ENCODE data around the gene GRB10. TPM values are rescaled to one million over a fixed set of nuclear protein-coding genes. Genes with fewer than 3 reads are reported as not detected.

The GRB10 gene
- total RNA-seq (10 to 100 TPM in 3 of 5 donors, 1 to 10 TPM in 2; 7.1 to 11.1 (median 10.1) TPM), total RNA-seq (3.8 to 43.1 (median 7.0) reads per million in 29 experiments)
- total RNA-seq (2013) = 3.8 TPM

GRCh38 chr7:50782375-50783208 lies at the start of gene GRB10:
Gene GRB10, minus strand, starts transcription at chr7:50782896. Its CDS starts 50,574 bp downstream, at chr7:50732322.
- ChIA-PET POLR2A (no interaction called here), CTCF (interaction anchor here in 1 of 2 donors (1.0 kb wide), 1 partner anchor 42 kb away, joined by 4 read pairs; no protein-coding TSS in a partner anchor)
- H3K27me3 Mint-ChIP-seq = peaks cover 16 to 58% of the 10 kb centered on the region in 2 donors
- Histone ChIP-seq H3K9me3 (no peaks in the 10 kb centered on the region), H3K4me1 (ENCODE audit: control insufficient read depth in 1 of 2, extremely low read depth in 1 of 2, insufficient read depth in 2 of 2, low read length in 2 of 2) (peaks cover 8 to 18% of the 10 kb centered on the region in 2 experiments), H3K36me3 (ENCODE audit: control insufficient read depth in 2 of 2, extremely low read depth in 1 of 2, insufficient read depth in 1 of 2, low read length in 1 of 2) (peaks cover 0 to 5% of the 10 kb centered on the region in 2 donors), H3K27ac (ENCODE audit: low read length) (no peak within 1 kb of the TSS), H3K27me3 (replicated peaks in 1 of 2; ENCODE audit: control insufficient read depth in 2 of 2, extremely low read depth in 1 of 2, insufficient read depth in 2 of 2, low read length in 1 of 2) (peaks cover 0 to 36% of the 10 kb centered on the region in 2 experiments), H3K4me3 (ENCODE audit: control insufficient read depth in 1 of 2, extremely low read depth in 1 of 2, low read length in 1 of 2) (peak within 1 kb of the TSS; percentile 41 to 62)
- peaks cover 21 to 24% (median 24%) of the 10 kb centered on the region in 3 donors for H3K4me1 Mint-ChIP-seq
- 32% methylated on average over 89 of the region's 95 CpGs for WGBS (ENCODE audit: insufficient coverage)
- ATAC-seq (replicated peaks in 1 of 4) (peak; percentile 35 to 58 (median 48)), DNase-seq (peak in 4 of 35 experiments; percentile 14 to 37 (median 18))
- H3K27ac Mint-ChIP-seq = peak within 1 kb of the TSS in 1 of 2 donors; percentile 15
- H3K4me3 Mint-ChIP-seq = peak within 1 kb of the TSS; percentile 71 to 85 (median 77)
- peaks cover 0 to 3% (median 0%) of the 10 kb centered on the region in 3 donors for H3K9me3 Mint-ChIP-seq
- H3K36me3 Mint-ChIP-seq = peaks cover 5% of the 10 kb centered on the region

- no peak for DNase-seq
- POLR2A ChIA-PET = no interaction called here
- Mint-ChIP-seq H3K27me3 (peaks cover 3 to 7% of the 10 kb centered on the region in 2 donors), H3K9me3 (no peaks in the 10 kb centered on the region), H3K36me3 (no peaks in the 10 kb centered on the region), H3K4me1 (peaks cover 5 to 19% (median 9%) of the 10 kb centered on the region in 3 donors), H3K27ac (no peak overlapping the region), H3K4me3 (no peak overlapping the region)
- Histone ChIP-seq H3K4me3 (ENCODE audit: control insufficient read depth in 1 of 2, extremely low read depth in 1 of 2, low read length in 1 of 2) (no peak overlapping the region), H3K9me3 (no peaks in the 10 kb centered on the region), H3K36me3 (ENCODE audit: control insufficient read depth in 2 of 2, extremely low read depth in 1 of 2, insufficient read depth in 1 of 2, low read length in 1 of 2) (no peaks in the 10 kb centered on the region), H3K27ac (ENCODE audit: low read length) (no peak overlapping the region), H3K27me3 (replicated peaks in 1 of 2; ENCODE audit: control insufficient read depth in 2 of 2, extremely low read depth in 1 of 2, insufficient read depth in 2 of 2, low read length in 1 of 2) (peaks cover 0 to 12% of the 10 kb centered on the region in 2 experiments), H3K4me1 (ENCODE audit: control insufficient read depth in 1 of 2, extremely low read depth in 1 of 2, insufficient read depth in 2 of 2, low read length in 2 of 2) (no peaks in the 10 kb centered on the region)
- ATAC-seq (replicated peaks in 1 of 4) = no peak
- CTCF ChIA-PET = no interaction called here
- WGBS (ENCODE audit: insufficient coverage) = no CpG with 5 or more reads among the region's 2 CpGs
These were observed 46.1 kb upstream of the GRB10 start for GRCh38 chr7:50828801-50829200.

- no peaks in the 10 kb centered on the region for H3K9me3 Mint-ChIP-seq
- H3K36me3 Mint-ChIP-seq = no peaks in the 10 kb centered on the region
- H3K9me3 ChIP-seq = no peaks in the 10 kb centered on the region
- H3K36me3 ChIP-seq (ENCODE audit: control insufficient read depth in 2 of 2, extremely low read depth in 1 of 2, insufficient read depth in 1 of 2, low read length in 1 of 2) = no peaks in the 10 kb centered on the region
- no peak overlapping the region for H3K4me3 Mint-ChIP-seq
- H3K27me3 ChIP-seq (replicated peaks in 1 of 2; ENCODE audit: control insufficient read depth in 2 of 2, extremely low read depth in 1 of 2, insufficient read depth in 2 of 2, low read length in 1 of 2) = peaks cover 0 to 7% of the 10 kb centered on the region in 2 experiments
- H3K4me1 Mint-ChIP-seq = peaks cover 5 to 18% (median 9%) of the 10 kb centered on the region in 3 donors
- ChIA-PET CTCF (no interaction called here), POLR2A (no interaction called here)
- no peaks in the 10 kb centered on the region for H3K4me1 ChIP-seq (ENCODE audit: control insufficient read depth in 1 of 2, extremely low read depth in 1 of 2, insufficient read depth in 2 of 2, low read length in 2 of 2)
- H3K27ac Mint-ChIP-seq = no peak overlapping the region
- WGBS (ENCODE audit: insufficient coverage) = no CpG with 5 or more reads among the region's 3 CpGs
- no peak overlapping the region for H3K4me3 ChIP-seq (ENCODE audit: control insufficient read depth in 1 of 2, extremely low read depth in 1 of 2, low read length in 1 of 2)
- ATAC-seq (replicated peaks in 1 of 4) (no peak), DNase-seq (no peak)
- no peak overlapping the region for H3K27ac ChIP-seq (ENCODE audit: low read length)
- peaks cover 0 to 5% of the 10 kb centered on the region in 2 donors for H3K27me3 Mint-ChIP-seq
These were observed 45.4 kb upstream of the GRB10 start for GRCh38 chr7:50828116-50828515.

DNA sequence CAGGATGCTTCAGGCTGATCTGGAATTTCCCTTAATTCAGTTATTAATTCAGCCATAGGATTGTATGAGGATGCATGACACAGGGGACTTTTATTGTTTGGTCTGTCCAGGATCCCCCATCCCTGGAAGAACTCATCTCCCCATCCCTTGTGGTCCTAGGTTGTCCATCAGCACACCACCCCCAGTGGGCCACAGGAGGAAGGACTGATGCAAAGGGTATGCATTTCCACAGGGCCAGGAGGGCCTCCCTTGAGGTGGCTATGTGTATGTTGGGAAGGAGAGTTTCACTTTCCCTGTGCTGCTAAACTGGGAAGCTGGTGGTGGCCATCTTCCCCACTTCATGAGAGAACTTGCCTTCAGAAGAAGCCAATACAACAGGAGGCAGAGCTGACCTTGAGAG lies 44.6 kb upstream of the GRB10 start:
- peaks cover 5 to 11% (median 7%) of the 10 kb centered on the region in 3 donors for H3K4me1 Mint-ChIP-seq
- CTCF ChIA-PET = no interaction called here
- no peaks in the 10 kb centered on the region for H3K36me3 Mint-ChIP-seq
- Histone ChIP-seq H3K27ac (ENCODE audit: low read length) (no peak overlapping the region), H3K9me3 (no peaks in the 10 kb centered on the region), H3K36me3 (ENCODE audit: control insufficient read depth in 2 of 2, extremely low read depth in 1 of 2, insufficient read depth in 1 of 2, low read length in 1 of 2) (no peaks in the 10 kb centered on the region), H3K27me3 (replicated peaks in 1 of 2; ENCODE audit: control insufficient read depth in 2 of 2, extremely low read depth in 1 of 2, insufficient read depth in 2 of 2, low read length in 1 of 2) (peaks cover 0 to 5% of the 10 kb centered on the region in 2 experiments), H3K4me1 (ENCODE audit: control insufficient read depth in 1 of 2, extremely low read depth in 1 of 2, insufficient read depth in 2 of 2, low read length in 2 of 2) (no peaks in the 10 kb centered on the region), H3K4me3 (ENCODE audit: control insufficient read depth in 1 of 2, extremely low read depth in 1 of 2, low read length in 1 of 2) (no peak overlapping the region)
- no peak overlapping the region for H3K27ac Mint-ChIP-seq
- no peak overlapping the region for H3K4me3 Mint-ChIP-seq
- H3K9me3 Mint-ChIP-seq = no peaks in the 10 kb centered on the region
- ATAC-seq (replicated peaks in 1 of 4) (no peak), DNase-seq (no peak)
- H3K27me3 Mint-ChIP-seq = peaks cover 0 to 5% of the 10 kb centered on the region in 2 donors
- POLR2A ChIA-PET = no interaction called here

- H3K9me3 ChIP-seq = no peaks in the 10 kb centered on the region
- no peaks in the 10 kb centered on the region for H3K4me1 ChIP-seq (ENCODE audit: control insufficient read depth in 1 of 2, extremely low read depth in 1 of 2, insufficient read depth in 2 of 2, low read length in 2 of 2)
- POLR2A ChIA-PET = no interaction called here
- ATAC-seq (replicated peaks in 1 of 4) (peak in 3 of 4 experiments; percentile 34 to 71 (median 38)), DNase-seq (no peak)
- CTCF ChIA-PET = no interaction called here
- H3K27ac ChIP-seq (ENCODE audit: low read length) = no peak overlapping the region
- Mint-ChIP-seq H3K4me3 (no peak overlapping the region), H3K27me3 (peaks cover 0 to 2% of the 10 kb centered on the region in 2 donors), H3K27ac (no peak overlapping the region), H3K9me3 (no peaks in the 10 kb centered on the region), H3K36me3 (no peaks in the 10 kb centered on the region), H3K4me1 (peaks cover 5 to 11% (median 7%) of the 10 kb centered on the region in 3 donors)
- H3K4me3 ChIP-seq (ENCODE audit: control insufficient read depth in 1 of 2, extremely low read depth in 1 of 2, low read length in 1 of 2) = no peak overlapping the region
- no peaks in the 10 kb centered on the region for H3K27me3 ChIP-seq (replicated peaks in 1 of 2; ENCODE audit: control insufficient read depth in 2 of 2, extremely low read depth in 1 of 2, insufficient read depth in 2 of 2, low read length in 1 of 2)
- 94% methylated on average over 4 of the region's 8 CpGs for WGBS (ENCODE audit: insufficient coverage)
- no peaks in the 10 kb centered on the region for H3K36me3 ChIP-seq (ENCODE audit: control insufficient read depth in 2 of 2, extremely low read depth in 1 of 2, insufficient read depth in 1 of 2, low read length in 1 of 2)
These were observed 43.9 kb upstream of the GRB10 start for GRCh38 chr7:50826371-50827172.

- 73% methylated on average over 5 of the region's 7 CpGs for WGBS (ENCODE audit: insufficient coverage)
- ATAC-seq (replicated peaks in 1 of 4) = no peak
- H3K27ac ChIP-seq (ENCODE audit: low read length) = no peak overlapping the region
- H3K27ac Mint-ChIP-seq = no peak overlapping the region
- H3K36me3 ChIP-seq (ENCODE audit: control insufficient read depth in 2 of 2, extremely low read depth in 1 of 2, insufficient read depth in 1 of 2, low read length in 1 of 2) = no peaks in the 10 kb centered on the region
- no peaks in the 10 kb centered on the region for H3K9me3 Mint-ChIP-seq
- peaks cover 0 to 3% of the 10 kb centered on the region in 2 experiments for H3K27me3 ChIP-seq (replicated peaks in 1 of 2; ENCODE audit: control insufficient read depth in 2 of 2, extremely low read depth in 1 of 2, insufficient read depth in 2 of 2, low read length in 1 of 2)
- peaks cover 2 to 5% of the 10 kb centered on the region in 2 donors for H3K27me3 Mint-ChIP-seq
- no peaks in the 10 kb centered on the region for H3K9me3 ChIP-seq
- no peak overlapping the region for H3K4me3 ChIP-seq (ENCODE audit: control insufficient read depth in 1 of 2, extremely low read depth in 1 of 2, low read length in 1 of 2)
- DNase-seq = no peak
- H3K4me1 Mint-ChIP-seq = peaks cover 5 to 11% (median 7%) of the 10 kb centered on the region in 3 donors
- no peak overlapping the region for H3K4me3 Mint-ChIP-seq
- H3K36me3 Mint-ChIP-seq = no peaks in the 10 kb centered on the region
- POLR2A ChIA-PET = no interaction called here
- CTCF ChIA-PET = no interaction called here
- no peaks in the 10 kb centered on the region for H3K4me1 ChIP-seq (ENCODE audit: control insufficient read depth in 1 of 2, extremely low read depth in 1 of 2, insufficient read depth in 2 of 2, low read length in 2 of 2)
These were observed 42.8 kb upstream of the GRB10 start for GRCh38 chr7:50825465-50825864.
